ENCODE data around the gene CHST9. TPM values are rescaled to one million over a fixed set of nuclear protein-coding genes. Genes with fewer than 3 reads are reported as not detected.

The CHST9 gene
- total and polyA plus RNA-seq, 9 of the 15 experiments (the other 6 are each of a cell fraction or from before 2014, with no cell fraction given) = not detected

DNA sequence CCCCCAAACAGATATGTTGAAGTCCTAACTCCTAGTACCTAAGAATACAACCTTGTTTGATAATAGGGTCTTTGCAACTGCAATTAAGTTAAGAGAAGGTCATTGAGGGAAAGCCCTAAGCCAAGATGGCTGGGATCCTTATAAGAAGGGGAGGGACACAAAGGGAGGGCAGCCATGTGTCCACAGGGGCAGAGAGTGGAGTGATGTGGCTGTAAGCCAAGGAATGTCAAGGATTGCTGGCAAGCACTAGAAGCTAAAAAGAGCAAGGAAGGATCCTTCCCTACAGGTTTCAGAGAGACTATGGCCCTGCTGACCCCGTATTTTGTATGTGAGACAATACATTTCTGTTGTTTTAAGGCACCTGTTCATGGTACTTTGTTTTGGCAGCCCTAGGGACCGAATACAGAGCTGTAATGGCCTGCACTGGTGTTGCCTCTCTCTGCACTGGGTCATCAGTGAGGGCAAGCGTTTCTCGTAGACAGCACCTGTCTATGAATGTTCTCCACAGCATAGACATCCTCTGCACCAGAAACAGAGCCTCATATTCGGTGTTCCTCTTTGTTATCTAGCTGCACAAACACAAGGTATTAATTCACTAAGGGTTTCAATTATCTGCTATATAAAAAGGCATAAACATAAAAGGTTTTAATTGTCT, 244.2 kb downstream of the CHST9 start:
- POLR2A ChIA-PET = no interaction called here
- Histone ChIP-seq H3K4me1 (replicated peaks in 1 of 2; ENCODE audit: control insufficient read depth in 2 of 2, insufficient read depth in 2 of 2, low read length in 2 of 2) (no peaks in the 10 kb centered on the region), H3K4me3 (no peak overlapping the region), H3K9ac (ENCODE audit: insufficient read depth in 1 of 2, low read depth in 2 of 2, low read length in 2 of 2) (no peak overlapping the region), H4K20me1 (replicated peaks; ENCODE audit: control insufficient read depth, insufficient read depth, low read length) (no peaks in the 10 kb centered on the region), H3K36me3 (ENCODE audit: control insufficient read depth, insufficient read depth, low read length) (no peaks in the 10 kb centered on the region), H3K27ac (ENCODE audit: extremely low read depth, low read depth, low read length) (no peak overlapping the region), H3K27me3 (ENCODE audit: control insufficient read depth in 2 of 2, insufficient read depth in 2 of 2, low read length in 2 of 2) (no peaks in the 10 kb centered on the region), H3K79me2 (ENCODE audit: control insufficient read depth, insufficient read depth, low read length) (no peaks in the 10 kb centered on the region), H3K9me3 (replicated peaks; ENCODE audit: control insufficient read depth, insufficient read depth, low read depth, low read length) (no peaks in the 10 kb centered on the region), H3K9me1 (ENCODE audit: control insufficient read depth, insufficient read depth, low read length) (no peaks in the 10 kb centered on the region), H3K4me2 (ENCODE audit: insufficient read depth, low read length) (no peak overlapping the region), H2AFZ (ENCODE audit: low read depth, low read length) (no peak overlapping the region)
- FAIRE-seq (no peak), DNase-seq (ENCODE audit: extremely low read depth in 1 of 4, low spot score in 3 of 4) (no peak), ATAC-seq (no peak)
- 0% methylated on average over 5 of the region's 5 CpGs for WGBS (ENCODE audit: insufficient coverage, low coverage, missing lambda C conversion rate)
- intact Hi-C loops (cut with micrococcal nuclease) = no loop called here
- TF ChIP-seq CLOCK (CRISPR knock-in tag; IDR thresholded peaks at IDR 0.05; ENCODE audit: borderline replicate concordance) (no peak), PHF21A (IDR thresholded peaks at IDR 0.05; ENCODE audit: borderline replicate concordance, low read depth) (no peak), CCAR2 (IDR thresholded peaks at IDR 0.05; ENCODE audit: low read depth, low read length) (no peak), ZNF766 (CRISPR knock-in tag; conservative IDR thresholded peaks at IDR 0.05) (no peak), PYGO2 (tag; IDR thresholded peaks at IDR 0.05) (no peak), CEBPB (tag; IDR thresholded peaks at IDR 0.05) (no peak), NRF1 (conservative IDR thresholded peaks at IDR 0.05 in 1 of 2, IDR thresholded peaks at IDR 0.05 in 1 of 2) (no peak), CBX1 (IDR thresholded peaks at IDR 0.05; ENCODE audit: low read depth) (no peak), CBX8 (IDR thresholded peaks at IDR 0.05; ENCODE audit: borderline replicate concordance, extremely low read depth, low read depth, low read length, poor library complexity, severe bottlenecking) (no peak), ZNF77 (CRISPR knock-in tag; IDR thresholded peaks at IDR 0.05) (no peak), TAF9B (IDR thresholded peaks at IDR 0.05; ENCODE audit: partially characterized antibody) (no peak), XRCC5 (IDR thresholded peaks at IDR 0.05; ENCODE audit: low read depth, low read length) (no peak), ZNF232 (CRISPR knock-in tag; IDR thresholded peaks at IDR 0.05) (no peak), NCOA4 (IDR thresholded peaks at IDR 0.05; ENCODE audit: partially characterized antibody) (no peak), JUNB (CRISPR knock-in tag; conservative IDR thresholded peaks at IDR 0.05) (no peak), ZNF12 (CRISPR knock-in tag; IDR thresholded peaks at IDR 0.05) (no peak), ZNF586 (CRISPR knock-in tag; conservative IDR thresholded peaks at IDR 0.05) (no peak), TCF3 (CRISPR knock-in tag; IDR thresholded peaks at IDR 0.05) (no peak), TAF7 (tag; IDR thresholded peaks at IDR 0.05) (no peak)
- TF ChIP-seq, protein P1, sequence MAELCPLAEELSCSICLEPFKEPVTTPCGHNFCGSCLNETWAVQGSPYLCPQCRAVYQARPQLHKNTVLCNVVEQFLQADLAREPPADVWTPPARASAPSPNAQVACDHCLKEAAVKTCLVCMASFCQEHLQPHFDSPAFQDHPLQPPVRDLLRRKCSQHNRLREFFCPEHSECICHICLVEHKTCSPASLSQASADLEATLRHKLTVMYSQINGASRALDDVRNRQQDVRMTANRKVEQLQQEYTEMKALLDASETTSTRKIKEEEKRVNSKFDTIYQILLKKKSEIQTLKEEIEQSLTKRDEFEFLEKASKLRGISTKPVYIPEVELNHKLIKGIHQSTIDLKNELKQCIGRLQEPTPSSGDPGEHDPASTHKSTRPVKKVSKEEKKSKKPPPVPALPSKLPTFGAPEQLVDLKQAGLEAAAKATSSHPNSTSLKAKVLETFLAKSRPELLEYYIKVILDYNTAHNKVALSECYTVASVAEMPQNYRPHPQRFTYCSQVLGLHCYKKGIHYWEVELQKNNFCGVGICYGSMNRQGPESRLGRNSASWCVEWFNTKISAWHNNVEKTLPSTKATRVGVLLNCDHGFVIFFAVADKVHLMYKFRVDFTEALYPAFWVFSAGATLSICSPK (IDR thresholded peaks at IDR 0.05; ENCODE audit: borderline replicate concordance) = no peak
- BruUV-seq (replicated peaks) = no TSS peak
- CTCF ChIA-PET (ENCODE audit: low intra/inter-chr PET ratio) = no interaction called here
- in situ Hi-C loops (cut with MboI) = no loop called here
